ENCODE measurements around the gene TBL1Y. TPM values are rescaled to one million over a fixed set of nuclear protein-coding genes. Genes with fewer than 3 reads are reported as not detected.

The TBL1Y gene
- total and polyA plus RNA-seq, 12 donors = 0.09 TPM; not detected in 11

- DNase-seq (no peak), ATAC-seq (no peak)
- no peaks in the 10 kb centered on the region for H3K27me3 ChIP-seq
- H3K27ac ChIP-seq = no peak overlapping the region
- WGBS, 2 donors = 77 to 93% methylated on average over 2 of the region's 2 CpGs
- intact Hi-C loops (cut with DNase I) = no loop called here
- H3K4me3 ChIP-seq = no peak overlapping the region
- no peaks in the 10 kb centered on the region for H3K4me1 ChIP-seq
- no peaks in the 10 kb centered on the region for H3K9me3 ChIP-seq
- TF ChIP-seq, protein P1, sequence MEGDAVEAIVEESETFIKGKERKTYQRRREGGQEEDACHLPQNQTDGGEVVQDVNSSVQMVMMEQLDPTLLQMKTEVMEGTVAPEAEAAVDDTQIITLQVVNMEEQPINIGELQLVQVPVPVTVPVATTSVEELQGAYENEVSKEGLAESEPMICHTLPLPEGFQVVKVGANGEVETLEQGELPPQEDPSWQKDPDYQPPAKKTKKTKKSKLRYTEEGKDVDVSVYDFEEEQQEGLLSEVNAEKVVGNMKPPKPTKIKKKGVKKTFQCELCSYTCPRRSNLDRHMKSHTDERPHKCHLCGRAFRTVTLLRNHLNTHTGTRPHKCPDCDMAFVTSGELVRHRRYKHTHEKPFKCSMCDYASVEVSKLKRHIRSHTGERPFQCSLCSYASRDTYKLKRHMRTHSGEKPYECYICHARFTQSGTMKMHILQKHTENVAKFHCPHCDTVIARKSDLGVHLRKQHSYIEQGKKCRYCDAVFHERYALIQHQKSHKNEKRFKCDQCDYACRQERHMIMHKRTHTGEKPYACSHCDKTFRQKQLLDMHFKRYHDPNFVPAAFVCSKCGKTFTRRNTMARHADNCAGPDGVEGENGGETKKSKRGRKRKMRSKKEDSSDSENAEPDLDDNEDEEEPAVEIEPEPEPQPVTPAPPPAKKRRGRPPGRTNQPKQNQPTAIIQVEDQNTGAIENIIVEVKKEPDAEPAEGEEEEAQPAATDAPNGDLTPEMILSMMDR (IDR thresholded peaks at IDR 0.05) = no peak
- no peaks in the 10 kb centered on the region for H3K36me3 ChIP-seq
Measured at GRCh38 chrY:6999905-7000304, 89.4 kb downstream of the TBL1Y start.

DNA sequence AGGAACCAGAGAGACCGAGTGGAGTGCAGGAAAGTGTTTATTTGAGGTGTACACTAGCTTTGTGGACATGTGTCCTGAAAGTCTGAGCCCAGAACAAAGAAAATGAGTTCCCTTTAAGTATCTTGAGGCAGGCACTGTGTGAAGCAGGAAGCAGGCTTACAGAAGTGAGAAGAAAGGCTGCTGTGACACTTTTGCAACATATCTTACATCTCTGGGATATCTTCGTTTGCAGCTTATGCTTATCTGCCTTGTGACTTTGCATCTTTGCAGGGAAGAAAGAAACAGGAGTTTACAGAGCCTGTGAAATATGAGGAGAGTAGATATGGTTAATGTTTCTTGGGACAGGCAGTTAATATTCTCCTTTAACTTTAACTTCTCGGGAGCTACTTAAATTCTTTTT is 92.1 kb downstream of the TBL1Y start:
- Histone ChIP-seq H3K27ac (no peak overlapping the region), H3K4me3 (no peak overlapping the region), H3K4me1 (no peaks in the 10 kb centered on the region), H3K9me3 (no peaks in the 10 kb centered on the region), H3K36me3 (no peaks in the 10 kb centered on the region), H3K27me3 (no peaks in the 10 kb centered on the region)
- DNase-seq = no peak
- intact Hi-C loops (cut with DNase I) = no loop called here
- TF ChIP-seq, protein P1 (IDR thresholded peaks at IDR 0.05) = no peak
- 35 to 57% methylated on average over 3 of the region's 3 CpGs for WGBS, 2 donors
- ATAC-seq = no peak

DNA sequence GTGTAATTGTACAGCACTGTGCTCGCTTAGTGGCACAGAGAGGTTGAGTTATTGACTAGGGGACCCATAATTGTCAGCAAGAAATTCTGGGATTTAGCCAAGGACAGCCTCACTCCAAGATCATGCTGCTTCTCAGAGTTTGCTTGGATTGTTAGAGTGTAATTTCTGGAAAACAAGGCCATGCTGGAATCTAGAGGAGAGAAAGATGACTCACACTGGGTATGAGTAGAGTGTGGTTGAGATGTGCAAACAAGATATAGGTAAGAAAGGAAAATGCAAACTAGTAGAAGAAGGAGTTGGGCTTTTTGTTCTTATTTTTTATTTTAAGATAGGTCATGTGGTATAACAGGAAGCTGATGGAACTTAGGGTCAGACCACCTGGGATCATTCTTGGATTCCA is 97.4 kb downstream of the TBL1Y start:
- intact Hi-C loops (cut with DNase I) = no loop called here

GRCh38 chrY:7008578-7009355 is 98.3 kb downstream of the TBL1Y start:
- H3K36me3 ChIP-seq = no peaks in the 10 kb centered on the region
- intact Hi-C loops (cut with DNase I) = no loop called here
- no peaks in the 10 kb centered on the region for H3K27me3 ChIP-seq
- no peak for DNase-seq
- WGBS, 2 donors = 88 to 89% methylated on average over 6 of the region's 6 CpGs
- H3K27ac ChIP-seq = no peak overlapping the region
- H3K4me3 ChIP-seq = no peak overlapping the region
- no peak for ATAC-seq
- H3K9me3 ChIP-seq = no peaks in the 10 kb centered on the region
- no peaks in the 10 kb centered on the region for H3K4me1 ChIP-seq
- TF ChIP-seq, protein P1 (IDR thresholded peaks at IDR 0.05) = no peak

More for the DNA sequence above, 97.4 kb downstream of the TBL1Y start:
- DNase-seq (no peak), ATAC-seq (no peak)
- Histone ChIP-seq H3K27me3 (no peaks in the 10 kb centered on the region), H3K9me3 (no peaks in the 10 kb centered on the region), H3K36me3 (no peaks in the 10 kb centered on the region), H3K27ac (no peak overlapping the region), H3K4me3 (no peak overlapping the region), H3K4me1 (no peaks in the 10 kb centered on the region)
- TF ChIP-seq, protein P1 (IDR thresholded peaks at IDR 0.05) = no peak
- WGBS, 2 donors = 84 to 100% methylated on average over 1 of the region's 1 CpG
